Tibial artery (tissue), 4 donors: ENCODE measurements around the gene HYI.
"Not testable (repeated sequence)": the region's sequence is repeated elsewhere in the genome, so short reads cannot be mapped to it uniquely, and the experiment has no call there.

ENCODE experiments used
- DNase-seq, 2 donors: peaks; one replicate each; pipeline ENCODE4 v3.0.0-alpha.2; 2019
- H3K27ac ChIP-seq, 2 donors: fragments of 200-600 bp; sonication (generic) in 1 of 2; 1 replicate in 1 of 2; 2 replicates in 1 of 2; pipeline ENCODE4 v1.5.1; 2018 to 2019; ENCODE audit warnings: mild to moderate bottlenecking in 1 of 2
- H3K27me3 ChIP-seq, 2 donors: fragments of 200-600 bp; sonication (generic) in 1 of 2; one replicate each; pipeline versions ENCODE4 v1.5.1 to v1.6.0; 2016 to 2019
- H3K36me3 ChIP-seq, 3 donors: fragments of 200-600 bp; sonication (generic) in 2 of 3; one replicate each; pipeline ENCODE4 v1.5.1; 2016 to 2019; ENCODE audit warnings: mild to moderate bottlenecking in 2 of 3
- H3K4me1 ChIP-seq, 4 donors: fragments of 200-600 bp; sonication (generic) in 2 of 4; 1 replicate in 3 of 4; 2 replicates in 1 of 4; pipeline ENCODE4 v1.5.1; 2016 to 2019
- H3K4me3 ChIP-seq, 2 donors: fragments of 200-600 bp; sonication (generic) in 1 of 2; 1 replicate in 1 of 2; 2 replicates in 1 of 2; pipeline ENCODE4 v1.5.1; 2018 to 2019; ENCODE audit warnings: mild to moderate bottlenecking in 2 of 2
- H3K9me3 ChIP-seq, 3 donors: fragments of 200-600 bp; sonication (generic) in 1 of 3; one replicate each; pipeline ENCODE4 v1.5.1; 2016 to 2019
- intact Hi-C: fragments of 100-400 bp; cut with DNase I; formaldehyde crosslinking; loops from one replicate; pipeline ENCODE4 v1.15.0; 2023; ENCODE audit warnings: low total_unique reads
- TF ChIP-seq, protein P1 (sequence below), 2 experiments: fragments of 200-600 bp in 1 of 2; fragments of 450-650 bp in 1 of 2; IDR thresholded peaks; one replicate each; pipeline ENCODE4 v1.5.1; 2017 to 2019; ENCODE audit warnings: antibody characterized with exemption in 2 of 2, mild to moderate bottlenecking in 1 of 2, moderate library complexity in 1 of 2

HYI gene

GRCh38 chr1:43453442-43454269, at the start of gene HYI:
HYI (minus strand) TSS chr1:43453931; CDS start chr1:43453793, 138 bp downstream.
- peaks cover 28 to 37% (median 34%) of the 10 kb centered on the region in 3 donors for H3K36me3 ChIP-seq
- peaks cover 0 to 16% (median 10%) of the 10 kb centered on the region in 4 donors for H3K4me1 ChIP-seq
- peak; percentile 89 to 94 for DNase-seq
- intact Hi-C loops: no loop called here
- TF ChIP-seq, protein P1, sequence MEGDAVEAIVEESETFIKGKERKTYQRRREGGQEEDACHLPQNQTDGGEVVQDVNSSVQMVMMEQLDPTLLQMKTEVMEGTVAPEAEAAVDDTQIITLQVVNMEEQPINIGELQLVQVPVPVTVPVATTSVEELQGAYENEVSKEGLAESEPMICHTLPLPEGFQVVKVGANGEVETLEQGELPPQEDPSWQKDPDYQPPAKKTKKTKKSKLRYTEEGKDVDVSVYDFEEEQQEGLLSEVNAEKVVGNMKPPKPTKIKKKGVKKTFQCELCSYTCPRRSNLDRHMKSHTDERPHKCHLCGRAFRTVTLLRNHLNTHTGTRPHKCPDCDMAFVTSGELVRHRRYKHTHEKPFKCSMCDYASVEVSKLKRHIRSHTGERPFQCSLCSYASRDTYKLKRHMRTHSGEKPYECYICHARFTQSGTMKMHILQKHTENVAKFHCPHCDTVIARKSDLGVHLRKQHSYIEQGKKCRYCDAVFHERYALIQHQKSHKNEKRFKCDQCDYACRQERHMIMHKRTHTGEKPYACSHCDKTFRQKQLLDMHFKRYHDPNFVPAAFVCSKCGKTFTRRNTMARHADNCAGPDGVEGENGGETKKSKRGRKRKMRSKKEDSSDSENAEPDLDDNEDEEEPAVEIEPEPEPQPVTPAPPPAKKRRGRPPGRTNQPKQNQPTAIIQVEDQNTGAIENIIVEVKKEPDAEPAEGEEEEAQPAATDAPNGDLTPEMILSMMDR (IDR thresholded peaks at IDR 0.05): no peak
- H3K27me3 ChIP-seq: no peaks in the 10 kb centered on the region
- peak within 1 kb of the TSS; percentile 68 to 74 for H3K4me3 ChIP-seq
- H3K9me3 ChIP-seq: no peaks in the 10 kb centered on the region
- peak within 1 kb of the TSS; percentile 94 to 98 for H3K27ac ChIP-seq

DNA sequence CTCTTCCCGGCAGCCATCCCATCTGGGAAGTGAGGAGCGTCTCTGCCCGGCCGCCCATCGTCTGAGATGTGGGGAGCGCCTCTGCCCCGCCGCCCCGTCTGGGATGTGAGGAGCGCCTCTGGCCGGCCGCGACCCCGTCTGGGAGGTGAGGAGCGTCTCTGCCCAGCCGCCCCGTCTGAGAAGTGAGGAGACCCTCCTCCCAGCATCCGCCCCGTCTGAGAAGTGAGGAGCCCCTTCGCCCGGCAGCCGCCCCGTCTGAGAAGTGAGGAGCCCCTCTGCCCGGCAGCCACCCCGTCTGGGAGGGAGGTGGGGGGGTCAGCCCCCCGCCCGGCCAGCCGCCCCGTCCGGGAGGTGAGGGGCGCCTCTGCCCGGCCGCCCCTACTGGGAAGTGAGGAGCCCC, 48.1 kb upstream of the HYI start:
- H3K27me3 ChIP-seq, H3K4me1 ChIP-seq, DNase-seq, H3K4me3 ChIP-seq, intact Hi-C loops, H3K36me3 ChIP-seq, H3K27ac ChIP-seq, H3K9me3 ChIP-seq: not testable (repeated sequence)

DNA sequence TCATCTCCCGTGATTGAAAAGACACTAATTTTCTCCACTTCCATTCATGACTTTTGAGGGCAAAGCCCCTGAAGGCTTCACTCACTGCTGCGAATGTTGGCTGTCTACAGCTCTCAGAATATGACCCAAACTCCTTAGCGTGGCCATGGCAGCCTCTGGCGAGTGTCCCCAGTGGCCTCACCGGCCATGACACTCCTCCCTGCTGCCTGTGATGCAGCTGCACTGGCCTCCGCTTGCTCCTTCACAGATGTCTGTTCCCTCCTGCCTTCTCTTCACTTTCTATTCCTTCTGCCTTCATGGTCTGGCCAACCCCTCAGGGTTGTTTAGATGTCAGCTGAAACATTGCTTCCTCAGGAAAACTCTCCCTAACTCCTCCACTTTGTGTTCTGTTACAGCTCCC, 46.2 kb upstream of the HYI start:
- Histone ChIP-seq H3K27ac (no peak overlapping the region), H3K4me1 (no peaks in the 10 kb centered on the region), H3K9me3 (no peaks in the 10 kb centered on the region), H3K27me3 (no peaks in the 10 kb centered on the region), H3K4me3 (no peak overlapping the region), H3K36me3 (no peaks in the 10 kb centered on the region)
- TF ChIP-seq, protein P1 (IDR thresholded peaks at IDR 0.05): no peak
- DNase-seq: no peak
- intact Hi-C loops: no loop called here

DNA sequence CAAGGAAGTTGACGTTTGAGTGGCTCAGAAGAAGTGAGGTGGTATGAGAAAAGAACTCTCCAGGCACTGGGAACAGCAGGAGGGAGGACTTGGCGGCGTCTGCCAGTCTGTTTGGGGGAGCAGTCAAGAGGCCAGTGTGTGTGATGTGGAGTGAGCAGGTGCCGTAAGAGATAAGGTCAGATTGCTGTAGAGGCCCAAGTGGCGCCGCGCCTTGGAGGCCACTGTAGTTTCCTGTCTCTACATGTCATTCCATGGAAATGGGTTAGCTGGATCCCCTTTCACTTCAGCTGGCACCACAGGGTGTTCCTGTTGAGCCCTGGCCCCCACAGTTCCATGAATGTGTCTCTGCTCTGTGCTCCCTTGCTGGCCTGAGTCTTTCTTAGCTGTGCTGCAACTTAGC, 41.5 kb upstream of the HYI start:
- peaks cover 0 to 20% (median 7%) of the 10 kb centered on the region in 3 donors for H3K9me3 ChIP-seq
- TF ChIP-seq, protein P1 (IDR thresholded peaks at IDR 0.05): no peak
- DNase-seq: no peak
- H3K27ac ChIP-seq: no peak overlapping the region
- H3K27me3 ChIP-seq: no peaks in the 10 kb centered on the region
- H3K4me1 ChIP-seq: no peaks in the 10 kb centered on the region
- no peak overlapping the region for H3K4me3 ChIP-seq
- intact Hi-C loops: no loop called here
- no peaks in the 10 kb centered on the region for H3K36me3 ChIP-seq

DNA sequence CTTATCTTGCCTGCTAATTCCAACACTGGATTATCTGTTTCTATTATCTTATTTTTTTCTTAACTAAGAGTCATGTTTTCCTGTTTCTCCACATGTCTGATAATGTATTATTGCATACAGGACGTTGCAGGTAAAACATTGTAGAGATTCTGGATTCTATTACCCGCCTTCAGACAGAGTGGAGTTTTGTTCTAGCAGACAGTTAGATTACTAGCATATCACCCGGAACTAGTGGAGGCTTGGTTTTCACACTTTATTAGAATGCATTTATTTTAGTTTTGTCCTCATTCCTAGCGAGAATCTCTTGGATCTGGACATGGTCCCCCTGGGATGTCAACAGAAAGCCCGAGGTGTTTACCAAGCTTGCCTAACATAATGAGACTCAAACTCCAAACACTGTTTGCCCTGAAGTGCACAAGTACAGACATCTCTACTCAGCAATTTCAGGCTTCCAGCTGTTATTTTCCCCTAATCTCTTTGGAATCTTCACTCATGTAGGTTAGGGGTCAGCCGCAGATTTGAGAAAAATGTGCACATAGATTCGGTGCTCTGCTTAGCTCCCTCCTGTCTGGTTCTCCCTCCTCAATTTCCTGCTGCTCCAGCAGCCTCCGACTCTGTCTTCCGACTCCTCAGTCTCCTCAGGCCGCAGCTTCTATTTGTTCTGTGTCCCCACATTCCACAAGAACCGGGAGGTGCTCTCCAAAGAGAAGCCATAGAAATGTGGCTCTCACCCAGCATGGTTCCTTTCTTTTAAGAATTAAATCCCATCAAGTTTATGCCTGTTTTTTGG, 40.1 kb upstream of the HYI start:
- DNase-seq: no peak
- Histone ChIP-seq H3K9me3 (peaks cover 0 to 30% (median 7%) of the 10 kb centered on the region in 3 donors), H3K4me1 (no peaks in the 10 kb centered on the region), H3K4me3 (no peak overlapping the region), H3K27me3 (no peaks in the 10 kb centered on the region), H3K36me3 (no peaks in the 10 kb centered on the region), H3K27ac (no peak overlapping the region)
- TF ChIP-seq, protein P1 (IDR thresholded peaks at IDR 0.05): no peak
- intact Hi-C loops: no loop called here

DNA sequence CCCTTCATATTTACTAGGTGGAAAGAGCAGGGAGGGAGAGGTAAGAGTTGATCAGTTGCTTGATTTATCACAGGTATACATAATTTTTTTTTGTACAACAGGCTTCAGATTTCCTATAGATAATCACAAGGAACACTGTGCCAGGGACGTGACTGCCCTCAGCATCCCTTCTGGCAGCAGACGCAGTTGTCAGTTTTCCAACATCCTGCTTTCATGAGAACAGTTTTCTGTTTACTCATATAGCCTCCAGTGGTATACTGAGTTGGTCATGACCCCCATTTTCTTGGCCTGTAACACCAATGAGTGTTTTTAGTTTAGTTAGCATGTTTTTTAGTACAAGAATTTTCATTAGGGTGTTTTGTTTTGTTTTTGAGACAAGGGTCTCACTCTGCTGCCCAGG, 39.1 kb upstream of the HYI start:
- no peak for DNase-seq
- intact Hi-C loops: no loop called here
- no peak overlapping the region for H3K27ac ChIP-seq
- H3K36me3 ChIP-seq: peaks cover 0 to 5% (median 0%) of the 10 kb centered on the region in 3 donors
- H3K4me1 ChIP-seq: no peaks in the 10 kb centered on the region
- peaks cover 0 to 34% (median 7%) of the 10 kb centered on the region in 3 donors for H3K9me3 ChIP-seq
- TF ChIP-seq, protein P1 (IDR thresholded peaks at IDR 0.05): no peak
- H3K27me3 ChIP-seq: no peaks in the 10 kb centered on the region
- no peak overlapping the region for H3K4me3 ChIP-seq
